ENCODE data around the gene PLXNA2.

Gene PLXNA2

DNA sequence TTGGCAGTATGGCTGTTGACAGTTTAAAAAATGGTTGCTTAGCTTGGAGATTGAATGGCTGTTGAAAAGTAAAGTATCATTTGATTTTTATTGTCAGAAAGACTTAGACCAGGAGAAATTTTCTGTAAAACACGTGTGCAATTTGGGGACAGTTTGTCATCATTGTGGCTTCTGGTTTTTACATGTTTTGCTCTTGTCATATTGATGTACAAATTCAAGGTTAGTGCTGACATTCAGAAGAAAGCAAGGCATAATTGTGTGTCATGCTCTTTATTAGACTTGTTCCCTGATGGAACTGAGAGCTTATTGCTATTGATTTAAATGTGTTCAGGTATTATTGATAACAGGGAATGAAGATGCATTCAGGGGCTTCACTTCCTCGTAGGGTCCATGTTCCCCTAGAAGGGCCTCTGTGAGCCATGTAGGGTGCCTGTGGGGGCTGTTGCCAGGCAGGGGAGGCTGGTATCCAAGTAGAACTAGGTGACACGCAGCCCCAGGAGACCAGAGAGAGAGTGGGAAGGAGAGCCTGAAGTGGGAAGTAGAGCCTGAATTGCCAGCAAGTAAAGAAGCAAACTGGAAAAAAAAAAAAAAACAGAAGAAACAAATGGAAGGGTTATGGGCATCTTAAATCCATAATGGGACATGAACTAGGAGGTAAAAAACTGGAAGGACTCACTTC lies 32.7 kb upstream of the PLXNA2 start:
- Histone ChIP-seq H3K27me3 (ENCODE audit: control insufficient read depth, insufficient read depth, low read length) (peaks cover 86% of the 10 kb centered on the region), H3K9ac (ENCODE audit: low read depth, low read length) (no peak overlapping the region)

DNA sequence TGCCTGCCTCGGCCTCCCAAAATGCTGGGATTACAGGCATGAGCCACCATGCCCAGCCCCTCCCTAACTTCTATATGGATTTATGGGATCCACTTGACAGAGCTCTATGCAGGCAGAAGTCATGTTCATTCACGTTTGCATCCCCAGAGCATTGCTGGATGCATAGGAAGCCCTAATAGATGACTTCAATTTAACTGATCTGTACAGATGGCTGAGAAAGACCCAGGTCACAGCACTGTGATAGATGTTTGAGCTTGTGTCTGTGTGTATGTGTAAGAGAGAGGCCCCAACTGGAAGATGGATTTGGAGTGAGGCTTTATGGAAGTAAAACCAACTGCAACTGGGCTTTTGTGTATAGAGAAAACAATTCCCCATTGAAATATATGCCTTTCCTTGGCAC lies 30.9 kb upstream of the PLXNA2 start:
- no peaks in the 10 kb centered on the region for H3K4me1 ChIP-seq (ENCODE audit: control insufficient read depth, insufficient read depth, low read length)
- no peak overlapping the region for H3K9ac ChIP-seq (ENCODE audit: low read depth, low read length)
- H3K27me3 ChIP-seq (ENCODE audit: control insufficient read depth, insufficient read depth, low read length): peaks cover 86% of the 10 kb centered on the region
- no peaks in the 10 kb centered on the region for H3K9me3 ChIP-seq (replicated peaks; ENCODE audit: low read length)
- no peak overlapping the region for H3K4me2 ChIP-seq (ENCODE audit: low read length)
- no peaks in the 10 kb centered on the region for H3K36me3 ChIP-seq (ENCODE audit: insufficient read depth, low read length)
- no peak overlapping the region for H3K4me3 ChIP-seq (ENCODE audit: low read length)

More for the DNA sequence above, 32.7 kb upstream of the PLXNA2 start:
- no peak overlapping the region for H3K4me2 ChIP-seq (ENCODE audit: low read length)
- no peaks in the 10 kb centered on the region for H3K36me3 ChIP-seq (ENCODE audit: insufficient read depth, low read length)
- H3K4me1 ChIP-seq (ENCODE audit: control insufficient read depth, insufficient read depth, low read length): no peaks in the 10 kb centered on the region
- no peaks in the 10 kb centered on the region for H3K9me3 ChIP-seq (replicated peaks; ENCODE audit: low read length)
- no peak overlapping the region for H3K4me3 ChIP-seq (ENCODE audit: low read length)

DNA sequence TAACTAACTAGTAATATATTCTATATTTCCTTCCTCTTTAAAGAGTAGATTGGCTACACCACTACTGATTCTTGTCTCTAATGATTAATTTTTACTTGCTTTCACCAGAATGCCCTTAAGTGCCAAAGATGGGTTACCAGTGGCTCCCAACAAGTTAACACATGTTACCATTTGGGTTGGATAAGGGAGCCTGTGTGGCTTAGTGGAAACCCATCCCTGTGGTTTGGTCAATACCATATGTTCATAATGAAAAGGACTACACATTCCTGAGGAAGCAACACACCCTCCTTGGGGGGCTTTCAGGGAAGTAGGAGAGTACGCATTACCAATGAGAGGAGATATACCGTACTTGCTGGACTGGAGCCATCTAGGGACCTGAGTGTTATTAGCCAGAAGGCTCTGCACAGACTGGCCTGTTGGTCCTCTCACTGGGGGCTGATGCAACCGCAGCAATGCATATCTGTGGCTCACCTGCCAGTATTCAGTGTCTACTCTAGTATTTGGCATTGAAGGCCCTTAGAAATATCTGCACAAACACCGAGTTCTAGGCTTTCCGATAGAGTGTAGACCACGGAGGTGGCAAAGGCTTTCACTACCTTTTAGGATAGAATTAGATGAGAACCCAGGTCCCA lies 29.3 kb upstream of the PLXNA2 start:
- Histone ChIP-seq H3K4me1 (ENCODE audit: control insufficient read depth, insufficient read depth, low read length) (no peaks in the 10 kb centered on the region), H3K27me3 (ENCODE audit: control insufficient read depth, insufficient read depth, low read length) (peaks cover 86% of the 10 kb centered on the region)

DNA sequence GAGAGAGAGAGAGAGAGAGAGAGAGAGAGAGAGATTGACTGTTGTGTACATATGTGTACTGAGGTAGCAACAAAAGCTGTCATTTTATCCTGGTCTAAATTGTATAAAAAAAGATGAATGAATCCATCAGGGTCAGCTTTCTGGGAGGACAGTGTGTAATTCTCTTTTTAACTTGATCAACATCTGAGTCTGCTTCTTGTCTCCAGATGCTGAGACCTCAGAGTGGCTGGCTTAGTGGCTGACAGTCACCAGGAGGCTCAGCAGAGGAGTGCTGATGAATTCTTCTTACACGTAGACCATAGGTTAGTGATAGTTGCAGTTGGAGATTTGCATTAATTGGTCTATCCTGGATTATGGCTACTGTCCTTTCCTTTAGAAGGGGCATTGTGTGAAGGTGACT lies 28.5 kb upstream of the PLXNA2 start:
- H3K4me1 ChIP-seq (ENCODE audit: control insufficient read depth, insufficient read depth, low read length): no peaks in the 10 kb centered on the region
- H3K9ac ChIP-seq (ENCODE audit: low read depth, low read length): no peak overlapping the region
- H3K9me3 ChIP-seq (replicated peaks; ENCODE audit: low read length): no peaks in the 10 kb centered on the region
- H3K4me2 ChIP-seq (ENCODE audit: low read length): no peak overlapping the region
- H3K27me3 ChIP-seq (ENCODE audit: control insufficient read depth, insufficient read depth, low read length): peaks cover 86% of the 10 kb centered on the region
- no peaks in the 10 kb centered on the region for H3K36me3 ChIP-seq (ENCODE audit: insufficient read depth, low read length)
- no peak overlapping the region for H3K4me3 ChIP-seq (ENCODE audit: low read length)

More for the DNA sequence above, 29.3 kb upstream of the PLXNA2 start:
- Histone ChIP-seq H3K4me3 (ENCODE audit: low read length) (no peak overlapping the region), H3K36me3 (ENCODE audit: insufficient read depth, low read length) (no peaks in the 10 kb centered on the region), H3K4me2 (ENCODE audit: low read length) (no peak overlapping the region), H3K9me3 (replicated peaks; ENCODE audit: low read length) (no peaks in the 10 kb centered on the region), H3K9ac (ENCODE audit: low read depth, low read length) (no peak overlapping the region)

DNA sequence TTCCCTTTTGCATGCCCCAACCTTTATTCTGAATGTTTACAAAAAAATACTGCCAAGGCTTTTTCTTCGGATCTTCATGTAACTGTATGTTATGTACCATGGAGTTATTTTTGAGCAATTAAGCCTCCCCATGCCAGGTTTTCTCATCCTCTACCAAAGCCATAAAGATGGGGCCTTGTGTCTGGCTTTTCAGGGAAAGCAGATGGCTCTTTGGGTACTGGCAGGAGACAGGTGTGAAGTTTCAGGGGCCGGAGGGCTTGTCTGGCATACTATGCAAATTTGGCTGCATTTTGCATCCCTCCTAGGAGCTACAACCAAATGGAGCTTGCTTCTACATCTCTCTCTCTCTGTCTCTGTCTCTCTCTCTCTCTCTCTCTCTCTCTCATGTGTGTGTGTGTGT lies 28.1 kb upstream of the PLXNA2 start:
- peaks cover 86% of the 10 kb centered on the region for H3K27me3 ChIP-seq (ENCODE audit: control insufficient read depth, insufficient read depth, low read length)
- no peak overlapping the region for H3K4me3 ChIP-seq (ENCODE audit: low read length)
- no peak overlapping the region for H3K9ac ChIP-seq (ENCODE audit: low read depth, low read length)
- H3K4me1 ChIP-seq (ENCODE audit: control insufficient read depth, insufficient read depth, low read length): no peaks in the 10 kb centered on the region
- no peaks in the 10 kb centered on the region for H3K9me3 ChIP-seq (replicated peaks; ENCODE audit: low read length)
- H3K36me3 ChIP-seq (ENCODE audit: insufficient read depth, low read length): no peaks in the 10 kb centered on the region
- H3K4me2 ChIP-seq (ENCODE audit: low read length): no peak overlapping the region

DNA sequence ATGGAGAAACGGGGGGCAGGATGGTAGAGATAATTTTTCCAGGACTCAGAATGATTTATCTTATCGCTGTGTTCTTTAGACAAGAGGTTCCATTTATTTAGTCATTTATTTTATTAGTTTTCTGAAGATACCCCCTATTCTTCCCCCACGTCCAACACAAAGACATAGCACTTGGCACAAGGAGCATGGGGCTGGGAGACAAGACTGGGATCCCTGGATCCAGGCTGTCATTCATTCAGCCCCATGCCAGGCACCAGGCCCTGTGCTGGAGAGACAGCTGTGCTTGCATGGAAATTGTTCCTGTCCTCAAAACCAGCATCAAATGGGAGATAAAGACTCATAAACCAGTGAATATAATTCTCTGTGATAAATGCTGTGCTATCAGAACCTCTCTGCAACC lies 27.1 kb upstream of the PLXNA2 start:
- no peak overlapping the region for H3K4me3 ChIP-seq (ENCODE audit: low read length)
- H3K9me3 ChIP-seq (replicated peaks; ENCODE audit: low read length): no peaks in the 10 kb centered on the region
- no peak overlapping the region for H3K9ac ChIP-seq (ENCODE audit: low read depth, low read length)
- no peak overlapping the region for H3K4me2 ChIP-seq (ENCODE audit: low read length)
- no peaks in the 10 kb centered on the region for H3K36me3 ChIP-seq (ENCODE audit: insufficient read depth, low read length)
- peaks cover 85% of the 10 kb centered on the region for H3K27me3 ChIP-seq (ENCODE audit: control insufficient read depth, insufficient read depth, low read length)
- H3K4me1 ChIP-seq (ENCODE audit: control insufficient read depth, insufficient read depth, low read length): no peaks in the 10 kb centered on the region

DNA sequence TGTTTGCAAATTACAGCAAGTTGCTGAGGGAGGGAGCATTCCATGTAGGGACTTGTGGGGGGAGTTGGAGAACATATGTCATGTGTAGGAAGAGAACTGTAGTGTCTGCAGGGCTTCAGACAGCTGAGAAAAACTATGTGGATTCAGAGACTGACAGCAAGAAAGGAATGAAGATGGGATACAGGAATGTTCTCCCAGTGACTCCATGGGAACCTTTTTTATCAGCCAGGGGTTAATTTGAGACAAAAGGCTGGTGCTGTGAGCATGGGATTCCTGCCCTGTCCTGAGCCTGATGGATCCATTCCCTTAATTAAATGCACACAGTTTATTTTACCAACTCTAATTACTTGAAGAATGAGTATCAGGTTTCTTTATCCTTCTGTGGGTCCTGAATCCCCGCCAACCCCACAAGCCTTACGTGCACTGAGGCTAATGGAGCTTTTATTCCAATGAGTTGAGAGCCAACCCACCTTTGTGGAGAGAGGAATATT lies 26.5 kb upstream of the PLXNA2 start:
- H3K36me3 ChIP-seq (ENCODE audit: insufficient read depth, low read length): no peaks in the 10 kb centered on the region
- H3K4me3 ChIP-seq (ENCODE audit: low read length): no peak overlapping the region
- no peaks in the 10 kb centered on the region for H3K9me3 ChIP-seq (replicated peaks; ENCODE audit: low read length)
- no peaks in the 10 kb centered on the region for H3K4me1 ChIP-seq (ENCODE audit: control insufficient read depth, insufficient read depth, low read length)
- peaks cover 85% of the 10 kb centered on the region for H3K27me3 ChIP-seq (ENCODE audit: control insufficient read depth, insufficient read depth, low read length)
- no peak overlapping the region for H3K9ac ChIP-seq (ENCODE audit: low read depth, low read length)
- no peak overlapping the region for H3K4me2 ChIP-seq (ENCODE audit: low read length)

DNA sequence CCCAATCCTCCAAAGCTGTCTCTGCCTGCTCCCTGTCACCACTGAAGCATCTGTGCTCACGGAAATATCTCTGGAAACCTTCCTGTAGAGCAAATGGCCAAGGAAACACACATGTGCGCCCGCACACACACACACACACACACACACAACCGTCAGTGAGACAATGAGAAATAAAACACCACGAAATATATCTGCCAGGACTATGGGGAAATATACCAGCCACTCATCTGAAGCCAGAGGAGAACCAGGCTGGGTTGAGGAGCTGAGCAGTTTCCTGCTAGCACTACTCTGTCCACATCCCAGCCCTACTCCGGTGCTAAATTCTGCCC lies 25.1 kb upstream of the PLXNA2 start:
- no peaks in the 10 kb centered on the region for H3K9me3 ChIP-seq (replicated peaks; ENCODE audit: low read length)
- no peak overlapping the region for H3K9ac ChIP-seq (ENCODE audit: low read depth, low read length)
- no peaks in the 10 kb centered on the region for H3K4me1 ChIP-seq (ENCODE audit: control insufficient read depth, insufficient read depth, low read length)
- no peaks in the 10 kb centered on the region for H3K36me3 ChIP-seq (ENCODE audit: insufficient read depth, low read length)
- H3K27me3 ChIP-seq (ENCODE audit: control insufficient read depth, insufficient read depth, low read length): peaks cover 94% of the 10 kb centered on the region
- H3K4me2 ChIP-seq (ENCODE audit: low read length): no peak overlapping the region
- no peak overlapping the region for H3K4me3 ChIP-seq (ENCODE audit: low read length)

DNA sequence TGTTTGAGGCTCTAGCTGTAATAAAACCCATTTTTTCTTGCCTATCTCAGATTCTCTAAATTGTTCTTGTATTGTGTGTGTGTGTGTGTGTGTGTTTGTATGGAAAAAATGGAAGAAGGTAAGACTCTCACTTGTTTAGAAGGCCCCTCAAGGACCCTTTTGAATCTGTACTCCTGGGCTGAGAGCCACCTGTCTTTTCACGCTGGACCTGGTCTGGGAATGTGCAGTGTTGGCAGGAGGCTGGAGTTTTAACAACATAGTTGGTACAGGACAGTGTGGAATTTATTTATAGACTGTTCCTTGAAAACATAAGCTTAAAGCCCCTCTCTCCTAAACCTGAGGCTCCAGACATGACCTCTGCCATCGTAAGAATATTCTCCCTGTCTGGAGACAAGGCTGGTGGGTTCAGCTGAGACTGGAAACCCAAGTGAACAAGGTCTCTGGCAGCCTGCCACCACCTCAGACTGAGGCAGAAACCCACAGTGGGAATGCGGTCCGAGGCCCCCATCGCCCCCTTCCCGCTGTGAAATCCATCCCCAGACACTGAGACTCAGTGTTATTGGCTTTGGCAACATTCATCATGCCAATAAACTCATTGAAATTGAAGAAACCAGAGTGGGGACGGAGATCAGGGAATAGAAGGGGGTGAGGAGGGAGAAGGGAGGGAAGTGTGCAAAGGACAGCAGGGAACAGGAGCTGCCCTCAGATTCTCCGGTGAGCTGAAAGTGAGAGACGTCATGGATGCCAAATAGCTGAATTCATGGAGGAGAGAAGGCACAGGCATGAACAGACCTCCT lies 24.6 kb upstream of the PLXNA2 start:
- Histone ChIP-seq H3K9ac (ENCODE audit: low read depth, low read length) (no peak overlapping the region), H3K36me3 (ENCODE audit: insufficient read depth, low read length) (no peaks in the 10 kb centered on the region), H3K9me3 (replicated peaks; ENCODE audit: low read length) (no peaks in the 10 kb centered on the region), H3K27me3 (ENCODE audit: control insufficient read depth, insufficient read depth, low read length) (peaks cover 95% of the 10 kb centered on the region), H3K4me2 (ENCODE audit: low read length) (no peak overlapping the region), H3K4me3 (ENCODE audit: low read length) (no peak overlapping the region), H3K4me1 (ENCODE audit: control insufficient read depth, insufficient read depth, low read length) (no peaks in the 10 kb centered on the region)

DNA sequence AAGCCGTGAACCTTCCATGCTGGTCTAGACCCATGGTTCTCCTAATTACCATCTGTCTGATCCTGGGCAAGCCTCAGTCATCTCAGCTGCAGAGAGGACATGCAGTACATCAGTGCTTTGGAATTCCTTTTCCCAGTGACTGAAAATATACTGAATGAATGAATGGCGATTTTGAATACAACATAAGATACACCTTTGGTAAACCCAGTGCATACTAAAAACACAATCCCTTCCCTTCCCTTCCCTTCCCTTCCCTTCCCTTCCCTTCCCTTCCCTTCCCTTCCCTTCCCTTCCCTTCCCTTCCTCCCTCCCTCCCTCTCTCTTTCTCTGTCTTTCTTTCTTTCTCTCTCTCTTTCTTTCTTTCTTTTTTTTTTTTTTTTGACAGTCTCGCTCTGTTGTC lies 21.3 kb upstream of the PLXNA2 start:
- H3K9me3 ChIP-seq (replicated peaks; ENCODE audit: low read length): no peaks in the 10 kb centered on the region
- no peak overlapping the region for H3K4me3 ChIP-seq (ENCODE audit: low read length)
- H3K4me1 ChIP-seq (ENCODE audit: control insufficient read depth, insufficient read depth, low read length): no peaks in the 10 kb centered on the region
- no peaks in the 10 kb centered on the region for H3K36me3 ChIP-seq (ENCODE audit: insufficient read depth, low read length)
- peaks cover 80% of the 10 kb centered on the region for H3K27me3 ChIP-seq (ENCODE audit: control insufficient read depth, insufficient read depth, low read length)
- no peak overlapping the region for H3K9ac ChIP-seq (ENCODE audit: low read depth, low read length)
- no peak overlapping the region for H3K4me2 ChIP-seq (ENCODE audit: low read length)

DNA sequence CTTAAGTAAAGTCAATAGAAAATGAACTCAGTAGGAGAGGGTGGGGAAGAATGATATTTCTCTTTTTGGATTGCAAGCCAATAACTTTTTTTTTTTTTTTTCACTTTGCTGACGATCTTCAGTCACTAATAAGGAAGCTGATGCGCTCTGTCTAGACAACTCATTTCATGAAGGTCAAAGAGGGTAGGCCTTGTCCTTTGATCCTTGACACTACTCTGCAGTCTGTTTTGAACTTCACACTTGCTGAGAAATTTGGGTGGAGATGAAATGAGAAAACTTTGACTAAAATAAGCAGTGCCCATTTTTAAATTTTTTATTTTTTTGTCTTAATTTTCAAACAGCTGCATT lies 20.9 kb upstream of the PLXNA2 start:
- no peak overlapping the region for H3K9ac ChIP-seq (ENCODE audit: low read depth, low read length)
- H3K27me3 ChIP-seq (ENCODE audit: control insufficient read depth, insufficient read depth, low read length): peaks cover 76% of the 10 kb centered on the region
- no peak overlapping the region for H3K4me2 ChIP-seq (ENCODE audit: low read length)
- no peaks in the 10 kb centered on the region for H3K9me3 ChIP-seq (replicated peaks; ENCODE audit: low read length)
- no peak overlapping the region for H3K4me3 ChIP-seq (ENCODE audit: low read length)
- H3K4me1 ChIP-seq (ENCODE audit: control insufficient read depth, insufficient read depth, low read length): no peaks in the 10 kb centered on the region
- no peaks in the 10 kb centered on the region for H3K36me3 ChIP-seq (ENCODE audit: insufficient read depth, low read length)
